Skeletal muscle tissue (tissue), 4 donors: ENCODE data around the gene MST1. TPM values are rescaled to one million over a fixed set of nuclear protein-coding genes. Genes with fewer than 3 reads are reported as not detected.

Source experiments
- H3K27ac ChIP-seq: one replicate; pipeline ENCODE4 v1.7.0; 2013; ENCODE audit warnings: mild to moderate bottlenecking, low read depth, low read length, inconsistent platforms
- H3K27me3 ChIP-seq, 3 donors: one replicate each; pipeline ENCODE4 v1.7.0; 2013; ENCODE audit warnings: low read length in 3 of 3; ENCODE audit not compliant: control insufficient read depth in 3 of 3, insufficient read depth in 3 of 3
- H3K36me3 ChIP-seq, 3 donors: one replicate each; pipeline ENCODE4 v1.7.0; 2013; ENCODE audit warnings: low read length in 3 of 3; ENCODE audit not compliant: control insufficient read depth in 3 of 3, insufficient read depth in 3 of 3
- H3K4me1 ChIP-seq, 3 donors: one replicate each; pipeline ENCODE4 v1.7.0; 2013; ENCODE audit warnings: low read length in 3 of 3, mild to moderate bottlenecking in 3 of 3; ENCODE audit not compliant: control insufficient read depth in 3 of 3, insufficient read depth in 3 of 3
- H3K4me3 ChIP-seq, 3 donors: one replicate each; pipeline ENCODE4 v1.7.0; 2013; ENCODE audit warnings: low read length in 3 of 3
- H3K9ac ChIP-seq, 3 donors: one replicate each; pipeline ENCODE4 v1.7.0; 2013; ENCODE audit warnings: low read length in 3 of 3, mild to moderate bottlenecking in 3 of 3, moderate library complexity in 2 of 3, low read depth in 1 of 3
- H3K9me3 ChIP-seq, 3 donors: one replicate each; pipeline ENCODE4 v1.7.0; 2013; ENCODE audit warnings: low read length in 3 of 3; ENCODE audit not compliant: control insufficient read depth in 3 of 3
- total RNA-seq: library from RNA; depleted of rRNA; stranded (reverse); fragments of >200 nt; gene quantifications from one replicate; pipeline ENCODE4 v1.2.3, GENCODE V29; 2014
- donor health status: Osteomylitis.

MST1 gene
- total RNA-seq, 1 donor from 2014 or later = 1.6 TPM

- H3K27me3 ChIP-seq = no peaks in the 10 kb centered on the region
- no peak overlapping the region for H3K4me3 ChIP-seq
- H3K4me1 ChIP-seq = peaks cover 37 to 45% (median 42%) of the 10 kb centered on the region in 3 donors
- H3K9me3 ChIP-seq = no peaks in the 10 kb centered on the region
- H3K9ac ChIP-seq = peak overlapping the region in 1 of 3 donors; percentile 3
- H3K36me3 ChIP-seq = peaks cover 42 to 62% (median 59%) of the 10 kb centered on the region in 3 donors
- no peak overlapping the region for H3K27ac ChIP-seq
These were observed 24.2 kb upstream of the MST1 start for GRCh38 chr3:49713336-49714105.

- H3K4me3 ChIP-seq = no peak overlapping the region
- H3K36me3 ChIP-seq = peaks cover 49 to 65% (median 62%) of the 10 kb centered on the region in 3 donors
- H3K27me3 ChIP-seq = no peaks in the 10 kb centered on the region
- no peak overlapping the region for H3K27ac ChIP-seq
- peaks cover 31 to 40% (median 34%) of the 10 kb centered on the region in 3 donors for H3K4me1 ChIP-seq
- no peaks in the 10 kb centered on the region for H3K9me3 ChIP-seq
- no peak overlapping the region for H3K9ac ChIP-seq
These were observed 23.5 kb upstream of the MST1 start for GRCh38 chr3:49712631-49713317.

- H3K36me3 ChIP-seq = peaks cover 50 to 69% (median 65%) of the 10 kb centered on the region in 3 donors
These were observed 22.9 kb upstream of the MST1 start for GRCh38 chr3:49712166-49712565.

GRCh38 chr3:49711489-49711888 lies 22.2 kb upstream of the MST1 start:
- no peaks in the 10 kb centered on the region for H3K27me3 ChIP-seq
- H3K4me1 ChIP-seq = peaks cover 27 to 40% (median 32%) of the 10 kb centered on the region in 3 donors
- no peak overlapping the region for H3K4me3 ChIP-seq
- H3K9ac ChIP-seq = peak overlapping the region in 1 of 3 donors; percentile 11
- peaks cover 50 to 69% (median 66%) of the 10 kb centered on the region in 3 donors for H3K36me3 ChIP-seq
- H3K9me3 ChIP-seq = no peaks in the 10 kb centered on the region
- no peak overlapping the region for H3K27ac ChIP-seq

More at GRCh38 chr3:49712166-49712565, 22.9 kb upstream of the MST1 start:
- H3K27ac ChIP-seq = no peak overlapping the region
- no peak overlapping the region for H3K4me3 ChIP-seq
- H3K4me1 ChIP-seq = peaks cover 27 to 40% (median 32%) of the 10 kb centered on the region in 3 donors
- no peaks in the 10 kb centered on the region for H3K9me3 ChIP-seq
- H3K27me3 ChIP-seq = no peaks in the 10 kb centered on the region
- no peak overlapping the region for H3K9ac ChIP-seq

- Histone ChIP-seq H3K36me3 (peaks cover 50 to 68% (median 67%) of the 10 kb centered on the region in 3 donors), H3K9me3 (no peaks in the 10 kb centered on the region), H3K27ac (no peak overlapping the region), H3K9ac (no peak overlapping the region), H3K4me1 (peaks cover 16 to 27% (median 24%) of the 10 kb centered on the region in 3 donors), H3K4me3 (no peak overlapping the region), H3K27me3 (no peaks in the 10 kb centered on the region)
These were observed 20.6 kb upstream of the MST1 start for GRCh38 chr3:49709852-49710251.

- Histone ChIP-seq H3K27me3 (no peaks in the 10 kb centered on the region), H3K36me3 (peaks cover 62 to 65% (median 64%) of the 10 kb centered on the region in 3 donors)
These were observed 17.8 kb upstream of the MST1 start for GRCh38 chr3:49707113-49707480.

GRCh38 chr3:49706456-49707112 lies 17.3 kb upstream of the MST1 start:
- Histone ChIP-seq H3K36me3 (peaks cover 66 to 70% (median 67%) of the 10 kb centered on the region in 3 donors), H3K9me3 (no peaks in the 10 kb centered on the region), H3K4me3 (no peak overlapping the region), H3K9ac (no peak overlapping the region), H3K27me3 (no peaks in the 10 kb centered on the region), H3K27ac (no peak overlapping the region), H3K4me1 (peaks cover 3 to 12% (median 9%) of the 10 kb centered on the region in 3 donors)

More at GRCh38 chr3:49707113-49707480, 17.8 kb upstream of the MST1 start:
- peaks cover 3 to 10% (median 8%) of the 10 kb centered on the region in 3 donors for H3K4me1 ChIP-seq
- no peak overlapping the region for H3K27ac ChIP-seq
- H3K9ac ChIP-seq = no peak overlapping the region
- H3K9me3 ChIP-seq = no peaks in the 10 kb centered on the region
- no peak overlapping the region for H3K4me3 ChIP-seq

- H3K9me3 ChIP-seq = no peaks in the 10 kb centered on the region
- no peaks in the 10 kb centered on the region for H3K27me3 ChIP-seq
- H3K9ac ChIP-seq = no peak overlapping the region
- no peak overlapping the region for H3K4me3 ChIP-seq
- peaks cover 71 to 75% (median 74%) of the 10 kb centered on the region in 3 donors for H3K36me3 ChIP-seq
- no peak overlapping the region for H3K27ac ChIP-seq
- peaks cover 3 to 22% (median 16%) of the 10 kb centered on the region in 3 donors for H3K4me1 ChIP-seq
These were observed 16.2 kb upstream of the MST1 start for GRCh38 chr3:49705390-49705960.

- Histone ChIP-seq H3K9me3 (no peaks in the 10 kb centered on the region), H3K27me3 (no peaks in the 10 kb centered on the region), H3K9ac (no peak overlapping the region), H3K4me1 (peaks cover 8 to 30% (median 20%) of the 10 kb centered on the region in 3 donors), H3K36me3 (peaks cover 78 to 81% (median 80%) of the 10 kb centered on the region in 3 donors), H3K4me3 (no peak overlapping the region), H3K27ac (no peak overlapping the region)
These were observed 15.4 kb upstream of the MST1 start for GRCh38 chr3:49704629-49705028.
